Panc1 (cell line): ENCODE data around the gene PPP1R9B. TPM values are rescaled to one million over a fixed set of nuclear protein-coding genes. Genes with fewer than 3 reads are reported as not detected.

Source experiments
- ATAC-seq: fragments of 200-7000 bp; cut with Tn5 transposase; 2 replicates; pipeline ENCODE4 v1.9.1; 2020; ENCODE audit warnings: mild to moderate bottlenecking, moderate library complexity
- BruUV-seq: library from RNA; stranded (reverse); fragments of 400-500 nt; replicated peaks from 2 replicates; lab custom pipeline; 2021; lab: Mats Ljungman, UMichigan
- CTCF ChIA-PET: fragments of 300-600 bp; sonication (Branson Sonifier 250); formaldehyde crosslinking; loops from one replicate; lab custom pipeline; 2022; ENCODE audit warnings: antibody characterized with exemption; lab: Charles Lee
- POLR2A ChIA-PET: fragments of 300-600 bp; sonication (Branson Sonifier 250); formaldehyde crosslinking; loops from one replicate; lab custom pipeline; 2022; ENCODE audit warnings: antibody characterized with exemption; lab: Charles Lee
- DNase-seq: peaks from one replicate; pipeline ENCODE4 v3.0.0-alpha.2; 2010; ENCODE audit warnings: low read depth, low spot score
- H3K27ac ChIP-seq: 2 replicates; pipeline ENCODE4 v1.5.1; 2011; ENCODE audit warnings: mild to moderate bottlenecking, low read length, inconsistent platforms
- H3K27me3 ChIP-seq: fragments of 200-500 bp; sonication (Bioruptor generic); 2 replicates; pipeline ENCODE4 v1.6.0; 2014; ENCODE audit warnings: low read length, inconsistent platforms; ENCODE audit not compliant: control insufficient read depth, insufficient read depth
- H3K36me3 ChIP-seq: fragments of 200-500 bp; sonication (Bioruptor generic); 2 replicates; pipeline ENCODE4 v1.5.1; 2014; ENCODE audit warnings: inconsistent platforms, mild to moderate bottlenecking, low read length, moderate library complexity; ENCODE audit not compliant: control insufficient read depth, insufficient read depth
- H3K4me1 ChIP-seq: 2 replicates; pipeline ENCODE4 v1.5.1; 2011; ENCODE audit warnings: inconsistent platforms, mild to moderate bottlenecking, low read length, moderate library complexity; ENCODE audit not compliant: control insufficient read depth, insufficient read depth
- H3K4me3 ChIP-seq, 2 experiments: 2 replicates each; pipeline ENCODE4 v1.5.1; 2011 to 2012; ENCODE audit warnings: low read depth in 2 of 2, low read length in 2 of 2, mild to moderate bottlenecking in 2 of 2, inconsistent platforms in 1 of 2, moderate library complexity in 1 of 2
- H3K9me3 ChIP-seq: fragments of 200-500 bp; sonication (Bioruptor generic); 2 replicates; pipeline ENCODE4 v1.5.1; 2014; ENCODE audit warnings: low read depth, mild to moderate bottlenecking, inconsistent platforms, low read length, moderate library complexity; ENCODE audit not compliant: control insufficient read depth, insufficient read depth
- CTCF ChIP-seq: fragments of 450-650 bp; IDR thresholded peaks from 2 replicates; pipeline ENCODE4 v1.5.1; 2017; ENCODE audit warnings: mild to moderate bottlenecking
- POLR2AphosphoS5 ChIP-seq: IDR thresholded peaks from 2 replicates; pipeline ENCODE4 v1.6.1; 2012; ENCODE audit warnings: mild to moderate bottlenecking, low read depth, low read length, moderate library complexity
- REST ChIP-seq, 2 experiments: IDR thresholded peaks; 2 replicates each; pipeline ENCODE4 v1.6.1; 2011 to 2012; ENCODE audit warnings: low read depth in 2 of 2, control low read depth in 1 of 2, low read length in 1 of 2, mild to moderate bottlenecking in 1 of 2, moderate library complexity in 1 of 2; ENCODE audit not compliant: insufficient read depth in 1 of 2
- SIN3A ChIP-seq: IDR thresholded peaks from 2 replicates; pipeline ENCODE4 v1.6.1; 2012; ENCODE audit warnings: low read depth, mild to moderate bottlenecking, low read length, moderate library complexity, borderline replicate concordance; ENCODE audit not compliant: insufficient read depth
- TCF7L2 ChIP-seq: IDR thresholded peaks from 2 replicates; pipeline ENCODE4 v1.6.1; 2011; ENCODE audit warnings: mild to moderate bottlenecking, low read depth, low read length, inconsistent platforms
- in situ Hi-C: cut with HindIII; loops from 2 replicates; pipeline ENCODE4 v1.10.0; 2016; ENCODE audit warnings: low sequenced_read_pairs, low pct_unique_long_range_greater_than_20kb
- intact Hi-C: fragments of 100-400 bp; cut with micrococcal nuclease; formaldehyde crosslinking; loops from one replicate; pipeline ENCODE4 v1.10.0; 2022; ENCODE audit not compliant: unreplicated experiment
- total RNA-seq: library from RNA; stranded (reverse); gene quantifications from one replicate; pipeline ENCODE4 v1.2.1, GENCODE V29; 2021; ENCODE audit not compliant: unreplicated experiment

PPP1R9B gene
- total RNA-seq, 1 experiment from 2014 or later: 114 TPM

GRCh38 chr17:50183421-50183994 lies 33.0 kb upstream of the PPP1R9B start:
- TF ChIP-seq SIN3A: no peak
- no peak for TF ChIP-seq TCF7L2
- TF ChIP-seq REST (IDR thresholded peaks at IDR 0.05; ENCODE audit: insufficient read depth in 1 of 2, low read depth in 2 of 2, low read length in 1 of 2): no peak
- no peak for TF ChIP-seq CTCF
- no peak for TF ChIP-seq POLR2AphosphoS5
- CTCF ChIA-PET: interaction anchor here (1.0 kb wide), 1 partner anchor 14 kb away, joined by 3 read pairs; no protein-coding TSS in a partner anchor
- BruUV-seq: no TSS peak

GRCh38 chr17:50182783-50183420 lies 32.4 kb upstream of the PPP1R9B start:
- in situ Hi-C loops (no loop called here), intact Hi-C loops (no loop called here)
- ATAC-seq: no peak
- Histone ChIP-seq H3K36me3 (no peaks in the 10 kb centered on the region), H3K27ac (no peak overlapping the region), H3K4me1 (peaks cover 25% of the 10 kb centered on the region), H3K27me3 (no peaks in the 10 kb centered on the region), H3K9me3 (no peaks in the 10 kb centered on the region), H3K4me3 (no peak overlapping the region)
- no peak for DNase-seq
- BruUV-seq: no TSS peak
- TF ChIP-seq POLR2AphosphoS5: no peak
- no peak for TF ChIP-seq CTCF
- no peak for TF ChIP-seq REST (IDR thresholded peaks at IDR 0.05; ENCODE audit: insufficient read depth in 1 of 2, low read depth in 2 of 2, low read length in 1 of 2)
- no peak for TF ChIP-seq TCF7L2
- TF ChIP-seq SIN3A: no peak
- POLR2A ChIA-PET: no interaction called here
- CTCF ChIA-PET: interaction anchor here (1.0 kb wide), 1 partner anchor 13 kb away, joined by 3 read pairs; no protein-coding TSS in a partner anchor

More at GRCh38 chr17:50183421-50183994, 33.0 kb upstream of the PPP1R9B start:
- DNase-seq (no peak), ATAC-seq (no peak)
- peaks cover 18% of the 10 kb centered on the region for H3K4me1 ChIP-seq
- in situ Hi-C loops: no loop called here
- intact Hi-C loops: no loop called here
- H3K27me3 ChIP-seq: no peaks in the 10 kb centered on the region
- POLR2A ChIA-PET: no interaction called here
- no peaks in the 10 kb centered on the region for H3K9me3 ChIP-seq
- H3K4me3 ChIP-seq: peak overlapping the region in 1 of 2 experiments; percentile 26; a peak in 2 of 4 replicates
- no peak overlapping the region for H3K27ac ChIP-seq
- H3K36me3 ChIP-seq: no peaks in the 10 kb centered on the region
